ENCODE measurements around the gene PAK4. TPM values are rescaled to one million over a fixed set of nuclear protein-coding genes. Genes with fewer than 3 reads are reported as not detected.
"Not testable (repeated sequence)": the region's sequence is repeated elsewhere in the genome, so short reads cannot be mapped to it uniquely, and the experiment has no call there.

The PAK4 gene
- total RNA-seq, 1 experiment from 2014 or later, result 55.2 TPM

- POLR2A ChIA-PET (ENCODE audit: low non-redundant PET), result no interaction called here
- no peaks in the 10 kb centered on the region for H3K4me1 ChIP-seq (ENCODE audit: insufficient read depth, low read length, poor library complexity, severe bottlenecking)
These were observed 16.3 kb downstream of the PAK4 start for GRCh38 chr19:39141929-39142328.

GRCh38 chr19:39142630-39143029, 17.0 kb downstream of the PAK4 start:
- H3K4me1 ChIP-seq (ENCODE audit: insufficient read depth, low read length, poor library complexity, severe bottlenecking), result no peaks in the 10 kb centered on the region
- POLR2A ChIA-PET (ENCODE audit: low non-redundant PET), result no interaction called here

More at GRCh38 chr19:39141929-39142328, 16.3 kb downstream of the PAK4 start:
- DNase-seq (ENCODE audit: low spot score), result no peak
- H3K27ac ChIP-seq (ENCODE audit: low read depth, low read length, poor library complexity, severe bottlenecking), result no peak overlapping the region
- H3K27me3 ChIP-seq (replicated peaks; ENCODE audit: insufficient read depth, low read depth, low read length, poor library complexity), result no peaks in the 10 kb centered on the region
- no peaks in the 10 kb centered on the region for H3K36me3 ChIP-seq (ENCODE audit: insufficient read depth, low read length, poor library complexity, severe bottlenecking)
- intact Hi-C loops (cut with micrococcal nuclease; ENCODE audit: unreplicated experiment), result no loop called here
- H3K4me3 ChIP-seq (ENCODE audit: low read depth, low read length, poor library complexity, severe bottlenecking), result no peak overlapping the region
- BruUV-seq (replicated peaks), result no TSS peak
- TF ChIP-seq EZH2 (IDR thresholded peaks at IDR 0.05; ENCODE audit: borderline replicate concordance, low read depth, low read length, poor library complexity, severe bottlenecking) (no peak), CTCF (conservative IDR thresholded peaks at IDR 0.05; ENCODE audit: low read depth, low read length) (no peak)
- CTCF ChIA-PET, result no interaction called here
- no peaks in the 10 kb centered on the region for H3K9me3 ChIP-seq (ENCODE audit: low read depth, low read length, poor library complexity, severe bottlenecking)

DNA sequence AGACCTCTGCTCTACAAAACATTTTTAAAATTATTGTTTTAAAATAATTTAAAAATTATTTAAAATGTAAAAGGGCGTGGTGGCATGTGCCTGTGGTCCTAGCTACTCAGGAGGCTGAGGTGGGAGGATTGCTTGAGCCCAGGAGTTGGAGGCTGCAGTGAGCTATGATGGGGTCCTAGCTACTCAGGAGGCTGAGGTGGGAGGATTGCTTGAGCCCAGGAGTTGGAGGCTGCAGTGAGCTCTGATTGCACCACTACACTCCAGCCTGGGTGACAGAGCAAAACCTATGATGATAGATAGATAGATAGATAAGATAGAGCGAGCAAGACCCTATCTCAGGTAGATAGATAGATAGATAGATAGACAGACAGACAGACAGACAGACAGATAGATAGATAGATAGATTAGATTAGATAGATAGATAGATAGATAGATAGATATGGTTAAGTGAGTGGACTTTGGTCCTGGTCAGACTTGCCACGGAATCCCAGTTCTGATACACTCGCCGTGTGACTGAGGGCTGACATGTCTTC, 18.2 kb downstream of the PAK4 start:
- H3K9me3 ChIP-seq (ENCODE audit: low read depth, low read length, poor library complexity, severe bottlenecking); CTCF ChIA-PET; intact Hi-C loops (cut with micrococcal nuclease; ENCODE audit: unreplicated experiment); DNase-seq (ENCODE audit: low spot score); BruUV-seq (replicated peaks); H3K27me3 ChIP-seq (replicated peaks; ENCODE audit: insufficient read depth, low read depth, low read length, poor library complexity); H3K4me3 ChIP-seq (ENCODE audit: low read depth, low read length, poor library complexity, severe bottlenecking); POLR2A ChIA-PET (ENCODE audit: low non-redundant PET); H3K36me3 ChIP-seq (ENCODE audit: insufficient read depth, low read length, poor library complexity, severe bottlenecking); H3K27ac ChIP-seq (ENCODE audit: low read depth, low read length, poor library complexity, severe bottlenecking); H3K4me1 ChIP-seq (ENCODE audit: insufficient read depth, low read length, poor library complexity, severe bottlenecking): not testable (repeated sequence)

More at GRCh38 chr19:39142630-39143029, 17.0 kb downstream of the PAK4 start:
- Histone ChIP-seq H3K27ac (ENCODE audit: low read depth, low read length, poor library complexity, severe bottlenecking) (no peak overlapping the region), H3K9me3 (ENCODE audit: low read depth, low read length, poor library complexity, severe bottlenecking) (no peaks in the 10 kb centered on the region), H3K4me3 (ENCODE audit: low read depth, low read length, poor library complexity, severe bottlenecking) (no peak overlapping the region), H3K36me3 (ENCODE audit: insufficient read depth, low read length, poor library complexity, severe bottlenecking) (no peaks in the 10 kb centered on the region), H3K27me3 (replicated peaks; ENCODE audit: insufficient read depth, low read depth, low read length, poor library complexity) (no peaks in the 10 kb centered on the region)
- DNase-seq (ENCODE audit: low spot score), result no peak
- no TSS peak for BruUV-seq (replicated peaks)
- intact Hi-C loops (cut with micrococcal nuclease; ENCODE audit: unreplicated experiment), result no loop called here
- no peak for TF ChIP-seq EZH2 (IDR thresholded peaks at IDR 0.05; ENCODE audit: borderline replicate concordance, low read depth, low read length, poor library complexity, severe bottlenecking)
- no peak for TF ChIP-seq CTCF (conservative IDR thresholded peaks at IDR 0.05; ENCODE audit: low read depth, low read length)
- CTCF ChIA-PET, result no interaction called here

Measured in A673 (cell line).